Ovary (tissue), 3 donors: ENCODE results near the gene RBM26.

Experiments used
- CTCF ChIP-seq, 3 donors: fragments of 450-650 bp in 2 of 3; fragments of 200-600 bp in 1 of 3; IDR thresholded peaks; one replicate each; pipeline versions ENCODE4 v1.5.1 to v1.8.0; 2016 to 2022; ENCODE audit warnings: antibody characterized with exemption in 3 of 3, mild to moderate bottlenecking in 1 of 3
- EP300 ChIP-seq: sonication (generic); formaldehyde crosslinking; IDR thresholded peaks from one replicate; pipeline ENCODE4 v1.6.1; 2017; ENCODE audit warnings: antibody characterized with exemption
- POLR2A ChIP-seq: fragments of 450-650 bp; IDR thresholded peaks from one replicate; pipeline ENCODE4 v1.6.1; 2017; ENCODE audit warnings: antibody characterized with exemption, mild to moderate bottlenecking, moderate library complexity
- donor health status: DM: no; HTN: no; CAD: no.

- no peak for TF ChIP-seq CTCF (IDR thresholded peaks at IDR 0.05)
- no peak for TF ChIP-seq POLR2A
- TF ChIP-seq EP300, result no peak
Measured at GRCh38 chr13:79361299-79361698, 44.8 kb downstream of the RBM26 start.
